ENCODE measurements around the gene DAPK1. TPM values are rescaled to one million over a fixed set of nuclear protein-coding genes. Genes with fewer than 3 reads are reported as not detected.

DAPK1 gene
- total RNA-seq, 1 donor from 2014 or later, result 0.69 TPM

DNA sequence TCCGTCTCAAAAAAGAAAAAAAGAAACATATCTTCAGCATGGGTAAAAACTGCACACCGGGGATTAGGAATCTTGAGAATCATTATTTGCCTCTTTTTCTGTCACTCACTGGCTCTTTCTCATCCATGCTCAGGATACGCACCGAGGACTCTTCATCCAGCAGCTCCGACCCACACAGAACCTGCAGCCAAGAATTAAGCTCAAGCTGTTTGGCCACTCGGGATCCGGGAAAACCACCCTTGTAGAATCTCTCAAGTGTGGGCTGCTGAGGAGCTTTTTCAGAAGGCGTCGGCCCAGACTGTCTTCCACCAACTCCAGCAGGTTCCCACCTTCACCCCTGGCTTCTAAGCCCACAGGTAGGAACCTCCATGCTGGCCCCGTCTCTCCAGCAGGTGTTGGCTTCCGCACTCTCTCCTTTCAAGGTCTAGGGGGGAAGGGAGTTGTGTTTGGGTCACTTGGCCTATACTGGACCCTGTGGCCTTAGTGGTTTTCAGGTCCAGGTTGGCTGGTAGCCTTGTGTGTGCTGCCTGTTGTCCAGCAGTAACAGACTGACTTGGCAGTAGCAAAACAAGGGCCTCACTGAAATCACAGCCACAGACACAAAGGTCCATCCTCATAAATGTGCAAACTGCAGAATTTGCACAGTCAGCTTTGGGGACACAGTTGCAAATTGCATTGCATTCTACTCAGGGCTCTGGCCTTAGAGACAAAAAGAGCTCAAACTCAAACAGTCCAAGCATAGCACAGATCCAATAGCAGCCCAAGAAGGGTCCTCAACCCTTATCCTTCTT is 183.8 kb downstream of the DAPK1 start:
- intact Hi-C loops (cut with micrococcal nuclease), result no loop called here

DNA sequence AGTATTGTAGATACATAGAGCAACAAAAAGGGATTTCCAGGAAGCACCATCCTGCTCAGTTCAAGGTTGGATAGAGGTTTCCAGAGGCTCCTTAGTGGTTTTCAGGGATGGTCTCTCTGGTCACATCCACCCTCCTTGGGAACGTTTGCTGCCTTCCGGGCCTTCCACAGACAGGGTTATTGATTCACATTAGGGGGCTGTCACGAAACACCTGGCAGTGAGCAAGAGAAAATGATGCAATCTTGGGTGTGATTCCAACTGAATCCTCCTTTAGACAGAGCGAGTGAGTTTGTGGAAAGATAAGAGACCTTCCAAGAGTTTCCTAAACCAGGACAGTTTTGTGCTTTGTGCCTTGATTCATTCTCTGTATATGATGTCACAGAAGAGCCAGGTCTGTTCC is 184.4 kb downstream of the DAPK1 start:
- intact Hi-C loops (cut with micrococcal nuclease), result no loop called here

DNA sequence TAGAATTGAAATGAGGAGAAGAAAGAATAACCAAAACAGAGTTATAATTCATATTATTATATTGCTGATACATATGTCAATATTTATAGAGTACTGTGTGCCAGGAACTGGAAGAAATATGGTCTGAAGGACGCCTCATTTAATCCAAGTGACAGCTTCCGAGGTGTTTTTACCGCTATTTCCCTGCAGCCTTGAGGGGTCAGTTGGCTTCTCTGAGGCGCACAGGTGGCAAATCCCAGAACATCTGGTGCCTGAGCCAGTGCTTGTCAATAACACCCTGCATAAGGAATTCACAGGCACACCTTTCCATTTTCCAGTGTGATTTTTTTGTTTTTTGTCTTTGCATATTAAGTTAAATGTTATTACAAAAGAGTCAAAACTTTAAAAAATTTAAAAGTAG is 185.0 kb downstream of the DAPK1 start:
- intact Hi-C loops (cut with micrococcal nuclease), result no loop called here

DNA sequence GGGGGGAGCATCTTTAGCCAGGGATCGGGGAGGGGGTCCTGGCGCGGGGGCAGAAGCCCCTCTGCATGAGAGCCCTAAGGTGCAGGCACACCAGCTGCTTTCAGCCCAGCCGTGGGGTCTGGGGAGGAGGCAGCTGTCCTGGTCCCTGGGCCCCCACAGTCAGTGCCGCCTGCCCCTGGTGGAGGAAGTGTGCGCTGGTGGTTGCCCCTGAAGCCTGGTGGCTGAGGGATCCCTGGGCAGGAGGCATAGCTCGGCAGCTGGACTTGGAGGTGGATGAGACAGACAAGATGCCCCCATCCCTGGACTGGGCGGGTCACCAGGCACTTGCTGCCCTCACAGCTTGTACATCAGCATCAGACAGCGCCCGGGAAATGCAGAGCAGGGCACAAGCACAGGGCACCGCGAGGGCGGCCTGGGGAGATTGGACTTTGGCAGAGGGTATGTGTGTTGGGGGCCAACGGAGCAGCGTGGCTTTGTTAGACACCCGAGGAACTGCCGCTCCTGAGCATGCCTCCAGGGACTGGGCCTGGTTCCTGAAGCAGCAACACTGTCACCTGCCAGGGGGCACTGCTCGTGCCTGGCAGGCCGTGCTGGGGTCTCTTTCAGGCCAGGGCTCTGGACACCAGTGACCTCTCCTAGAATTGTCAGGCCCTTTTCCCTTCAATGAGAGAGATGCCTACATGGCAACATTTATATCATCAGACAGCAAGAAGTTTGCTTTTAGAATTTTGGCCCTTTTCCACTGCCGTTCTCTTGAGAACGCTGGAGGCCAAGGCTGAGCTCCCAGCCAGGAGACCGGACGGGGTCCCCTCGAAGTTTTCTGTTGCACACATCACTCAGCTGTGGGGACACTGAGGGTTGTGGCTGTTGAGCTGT is 186.3 kb downstream of the DAPK1 start:
- intact Hi-C loops (cut with micrococcal nuclease), result no loop called here

DNA sequence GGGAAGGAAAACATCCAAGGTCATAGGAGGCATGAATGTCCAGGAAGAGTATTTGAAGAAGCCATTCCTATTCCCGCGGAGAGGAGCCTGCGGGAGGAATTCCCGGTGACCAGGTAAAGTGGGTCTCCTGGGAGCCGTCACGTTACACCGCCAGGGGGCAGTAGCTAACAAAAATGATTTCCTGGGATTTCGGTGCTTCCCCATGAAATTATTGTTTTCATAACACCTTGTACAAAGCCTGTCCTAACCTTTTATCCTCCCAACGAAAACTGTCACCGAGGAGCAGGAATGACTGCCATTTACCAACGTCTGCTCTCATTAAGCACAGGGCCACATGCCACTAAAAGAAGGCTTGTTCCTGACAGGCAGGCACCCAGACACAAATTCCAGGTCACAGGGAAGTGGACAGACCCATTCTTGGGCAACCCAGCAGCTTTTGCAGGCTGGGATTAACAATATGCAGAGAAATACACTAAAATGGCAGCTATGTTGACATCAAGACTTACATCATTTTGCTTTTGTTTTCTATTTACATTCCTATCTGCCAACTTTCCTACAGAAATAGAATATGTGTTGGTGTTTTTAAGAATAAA is 187.1 kb downstream of the DAPK1 start:
- intact Hi-C loops (cut with micrococcal nuclease), result no loop called here

DNA sequence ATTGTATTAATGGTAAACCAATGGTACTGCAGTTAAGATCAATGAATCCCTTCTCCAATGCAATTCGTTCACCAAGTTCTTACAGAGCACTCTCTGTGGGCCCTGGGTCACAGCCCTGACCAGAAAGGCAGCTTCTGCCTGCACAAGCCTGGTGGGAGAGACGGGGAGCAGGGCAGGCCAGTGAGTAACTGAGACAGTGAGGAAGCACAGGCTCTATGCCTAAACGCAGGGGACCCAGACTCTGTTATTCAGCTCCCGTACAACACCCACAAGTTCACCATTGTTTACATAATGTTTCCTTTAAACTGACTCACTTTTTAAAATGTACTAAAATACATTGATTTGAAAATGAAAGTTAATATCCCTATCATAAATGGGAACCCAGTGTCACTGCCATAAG is 187.8 kb downstream of the DAPK1 start:
- intact Hi-C loops (cut with micrococcal nuclease), result no loop called here

DNA sequence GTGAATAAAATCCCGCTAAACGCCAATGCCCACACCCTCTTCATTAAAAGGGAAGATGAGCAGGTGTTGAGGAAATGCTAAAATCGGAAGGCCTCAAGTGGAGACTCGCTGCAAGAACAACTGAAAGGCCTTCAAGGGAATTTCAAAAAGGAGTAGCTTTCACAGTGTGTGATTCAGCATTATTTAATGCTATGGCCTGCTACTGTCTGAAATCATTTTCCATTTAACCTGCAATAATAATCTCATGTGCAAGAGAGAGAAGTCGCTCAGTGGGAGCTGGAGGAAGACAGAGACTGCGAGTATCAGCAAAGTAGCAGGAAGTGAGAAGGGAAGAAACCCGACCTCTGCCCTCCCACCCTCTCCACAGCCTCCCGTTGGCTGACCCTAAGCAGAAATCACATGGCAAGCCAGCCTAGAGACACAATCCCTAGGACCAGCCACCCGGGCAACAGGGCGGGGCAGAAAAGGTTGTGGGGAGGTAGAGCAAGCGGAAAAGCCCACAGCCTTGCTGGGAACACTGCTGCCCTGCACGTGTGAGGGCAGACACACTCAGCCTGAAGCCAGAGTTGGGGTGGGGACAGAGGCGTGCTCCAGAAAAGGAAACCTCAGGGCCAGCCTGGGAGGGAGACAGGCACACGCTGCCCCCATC is 188.3 kb downstream of the DAPK1 start:
- intact Hi-C loops (cut with micrococcal nuclease), result no loop called here

DNA sequence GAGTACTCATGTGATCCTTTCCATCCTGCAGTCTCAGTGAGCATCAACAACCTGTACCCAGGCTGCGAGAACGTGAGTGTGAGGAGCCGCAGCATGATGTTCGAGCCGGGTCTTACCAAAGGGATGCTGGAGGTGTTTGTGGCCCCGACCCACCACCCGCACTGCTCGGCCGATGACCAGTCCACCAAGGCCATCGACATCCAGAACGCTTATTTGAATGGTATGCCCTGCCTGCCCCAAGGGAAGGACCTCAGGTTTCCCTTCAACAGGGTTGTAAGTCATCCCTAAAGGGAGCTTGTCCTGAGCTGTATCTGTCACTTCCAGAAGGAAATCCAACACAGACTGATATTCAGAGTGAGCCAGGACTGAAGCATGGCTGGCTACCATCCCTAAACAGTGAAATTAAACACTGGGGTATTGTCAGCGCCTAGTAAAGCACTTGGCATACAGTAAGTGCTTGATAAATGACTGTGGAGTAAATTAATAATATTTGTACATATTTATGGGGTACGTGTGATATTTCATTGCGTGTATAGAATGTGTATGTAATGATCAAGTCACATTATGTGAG is 188.9 kb downstream of the DAPK1 start:
- intact Hi-C loops (cut with micrococcal nuclease), result no loop called here

DNA sequence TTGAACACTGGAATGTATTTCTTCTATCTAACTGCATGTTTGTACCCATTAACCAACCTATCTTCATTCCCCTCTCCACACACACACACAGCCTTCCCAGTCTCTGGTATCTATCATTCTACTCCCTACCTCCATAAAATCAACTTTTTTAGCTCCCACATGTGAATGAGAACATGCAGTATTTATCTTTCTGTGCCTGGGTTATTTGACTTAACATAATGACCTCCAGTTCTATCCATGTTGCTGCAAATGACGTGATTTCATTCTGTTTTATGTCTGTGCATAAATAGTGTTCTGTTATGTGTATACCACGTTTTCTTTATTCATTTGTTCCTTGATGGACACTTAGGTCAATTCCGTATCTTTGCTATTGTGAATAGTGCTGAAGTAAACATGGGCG is 189.5 kb downstream of the DAPK1 start:
- intact Hi-C loops (cut with micrococcal nuclease), result no loop called here

DNA sequence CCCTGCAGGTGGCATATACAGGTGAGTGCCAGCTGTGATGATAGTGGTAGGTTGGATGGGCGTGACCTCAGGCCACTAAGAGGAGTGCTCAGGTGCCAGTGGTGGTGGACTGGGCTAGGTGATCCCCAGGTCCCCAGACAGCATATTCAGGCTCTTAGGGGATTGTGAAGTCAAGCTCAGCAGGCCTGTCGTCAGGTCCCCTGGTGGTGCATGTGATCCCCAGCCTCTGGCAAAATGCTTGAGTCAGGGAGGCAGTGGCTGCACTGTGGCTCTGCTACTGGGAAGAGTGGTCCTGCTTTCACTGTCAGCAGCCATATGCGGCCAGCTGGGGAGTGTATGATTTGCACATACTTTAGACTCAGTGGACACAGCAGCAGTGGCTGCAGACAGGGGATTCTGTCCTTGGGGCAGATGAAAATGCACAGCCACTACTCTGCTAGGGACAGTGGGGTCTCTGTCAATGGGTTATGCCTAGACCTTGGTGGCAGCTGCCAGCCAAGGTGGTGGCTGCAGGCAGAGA is 196.6 kb downstream of the DAPK1 start:
- intact Hi-C loops (cut with micrococcal nuclease), result no loop called here

DNA sequence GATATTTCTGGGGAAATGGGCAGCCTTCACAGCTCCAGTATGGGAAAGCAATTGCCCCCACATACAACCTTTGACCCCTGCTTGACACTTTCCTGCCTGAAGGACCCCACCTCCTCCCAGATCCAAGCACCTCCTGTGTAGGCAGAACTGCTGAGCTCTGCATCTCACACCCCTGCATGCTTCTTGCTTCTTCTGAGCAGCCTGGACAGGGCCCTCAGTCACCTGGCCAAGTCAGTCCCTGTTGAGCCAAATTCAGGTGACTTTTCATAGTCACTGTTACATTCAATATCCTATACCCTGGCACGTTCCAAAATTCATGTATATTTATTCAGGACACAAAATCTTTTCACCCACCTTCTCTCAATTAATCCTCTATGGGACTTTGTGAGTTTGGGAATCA is 197.9 kb downstream of the DAPK1 start:
- intact Hi-C loops (cut with micrococcal nuclease), result no loop called here

DNA sequence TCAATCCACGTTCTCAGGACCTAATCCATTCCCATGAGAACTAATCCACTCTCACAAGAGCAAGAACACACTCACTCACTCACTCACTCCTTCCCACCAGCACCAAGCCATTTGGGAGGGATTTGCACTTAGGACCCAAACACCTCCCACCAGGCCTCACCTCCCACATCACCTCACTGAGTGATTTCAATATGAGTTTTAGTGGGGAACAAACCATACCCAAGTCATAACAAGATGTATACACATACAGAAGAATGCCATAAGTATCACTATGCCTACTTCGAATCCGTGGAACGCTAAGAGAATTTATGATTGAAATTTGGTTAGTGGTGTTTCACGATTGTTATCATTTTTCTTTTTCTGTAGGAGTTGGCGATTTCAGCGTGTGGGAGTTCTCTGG is 199.0 kb downstream of the DAPK1 start:
- intact Hi-C loops (cut with micrococcal nuclease), result no loop called here

DNA sequence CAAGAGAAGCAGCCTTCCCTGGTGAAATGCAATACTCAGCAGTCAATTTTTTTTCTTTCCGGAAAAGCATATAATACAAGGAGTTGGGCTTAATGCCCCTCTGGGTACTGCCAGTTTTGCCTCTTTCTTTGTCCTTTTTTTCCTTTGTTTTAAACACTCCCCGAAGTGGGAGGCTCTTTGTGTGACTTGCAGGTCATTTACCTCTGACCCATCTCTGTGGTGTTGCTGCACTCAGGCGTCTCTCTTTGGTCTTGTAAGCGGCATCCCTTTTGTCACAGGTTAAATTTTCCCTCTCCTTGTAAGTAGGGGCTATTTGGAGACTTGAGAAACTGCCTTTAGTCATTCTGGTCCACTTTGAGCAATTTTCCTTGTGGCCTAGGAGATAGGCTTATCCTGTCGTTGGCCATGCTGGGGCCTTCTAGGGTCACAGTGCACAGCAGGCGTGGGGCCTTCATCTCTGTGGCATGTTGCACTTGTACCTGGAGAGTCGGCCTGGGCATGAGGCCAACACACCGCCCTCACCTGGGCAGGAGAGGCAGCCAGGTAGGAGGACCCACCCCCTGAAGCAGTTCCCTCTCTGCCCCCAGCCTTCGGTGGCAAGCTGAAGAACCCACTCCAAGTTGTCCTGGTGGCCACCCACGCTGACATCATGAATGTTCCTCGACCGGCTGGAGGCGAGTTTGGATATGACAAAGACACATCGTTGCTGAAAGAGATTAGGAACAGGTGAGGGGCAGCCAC is 200.6 kb downstream of the DAPK1 start:
- intact Hi-C loops (cut with micrococcal nuclease), result no loop called here

DNA sequence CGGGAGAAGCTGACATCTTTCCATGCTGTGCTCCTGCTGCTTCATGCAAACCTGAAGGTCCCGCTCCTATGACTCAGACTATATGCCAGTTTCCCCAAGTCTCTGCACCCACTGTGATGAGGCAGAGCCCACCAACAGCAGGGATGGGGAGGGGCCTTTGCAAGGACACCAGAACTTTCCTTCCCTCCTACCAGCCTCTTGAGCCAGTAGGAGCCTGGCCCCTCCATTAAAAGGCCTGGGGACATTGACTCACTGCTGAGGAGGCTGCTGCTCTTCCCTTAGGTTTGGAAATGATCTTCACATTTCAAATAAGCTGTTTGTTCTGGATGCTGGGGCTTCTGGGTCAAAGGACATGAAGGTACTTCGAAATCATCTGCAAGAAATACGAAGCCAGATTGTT is 202.2 kb downstream of the DAPK1 start:
- intact Hi-C loops (cut with micrococcal nuclease), result no loop called here

DNA sequence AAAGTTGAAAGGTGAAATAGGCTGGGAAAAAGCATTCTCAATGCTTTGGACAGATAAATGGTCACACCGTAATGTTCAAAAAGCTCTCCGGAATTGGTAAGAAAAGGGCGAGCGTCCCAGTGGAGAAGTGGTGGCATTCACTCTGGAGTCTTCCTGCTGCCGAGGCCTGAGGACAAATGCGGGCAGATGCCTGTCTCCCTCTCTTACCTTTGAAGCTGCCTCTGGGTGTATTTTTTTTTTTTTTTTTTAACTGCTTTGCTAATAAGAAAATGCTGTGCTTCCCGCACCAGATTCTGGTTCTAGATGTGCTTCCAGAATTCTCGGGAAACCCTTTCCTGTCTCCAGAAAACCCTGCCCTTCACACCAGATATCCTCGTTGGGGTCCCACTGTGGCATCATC is 203.8 kb downstream of the DAPK1 start:
- intact Hi-C loops (cut with micrococcal nuclease), result no loop called here

DNA sequence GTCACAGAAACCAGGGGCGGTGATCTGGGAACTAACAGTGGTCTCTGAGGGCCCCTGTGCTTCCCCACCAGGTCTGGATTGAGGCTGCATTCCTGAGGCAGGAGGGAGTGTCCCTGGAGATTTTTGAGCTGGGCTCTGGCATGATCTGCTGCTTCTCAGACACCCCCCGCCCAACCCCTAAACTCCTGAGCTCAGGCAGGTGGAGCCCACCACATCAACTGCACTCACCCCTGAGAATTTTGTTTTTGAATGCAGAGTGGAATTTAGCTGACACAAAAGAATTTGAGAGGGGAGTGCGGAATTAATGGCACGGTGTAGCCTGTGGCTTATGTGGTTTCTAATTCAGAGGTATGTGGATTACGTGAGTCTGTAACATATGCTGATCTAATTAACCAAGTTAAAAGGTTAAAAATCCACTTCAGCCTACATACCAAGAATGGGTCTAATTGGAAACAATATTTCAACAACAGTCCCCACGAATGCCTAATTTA is 204.3 kb downstream of the DAPK1 start:
- intact Hi-C loops (cut with micrococcal nuclease), result no loop called here

DNA sequence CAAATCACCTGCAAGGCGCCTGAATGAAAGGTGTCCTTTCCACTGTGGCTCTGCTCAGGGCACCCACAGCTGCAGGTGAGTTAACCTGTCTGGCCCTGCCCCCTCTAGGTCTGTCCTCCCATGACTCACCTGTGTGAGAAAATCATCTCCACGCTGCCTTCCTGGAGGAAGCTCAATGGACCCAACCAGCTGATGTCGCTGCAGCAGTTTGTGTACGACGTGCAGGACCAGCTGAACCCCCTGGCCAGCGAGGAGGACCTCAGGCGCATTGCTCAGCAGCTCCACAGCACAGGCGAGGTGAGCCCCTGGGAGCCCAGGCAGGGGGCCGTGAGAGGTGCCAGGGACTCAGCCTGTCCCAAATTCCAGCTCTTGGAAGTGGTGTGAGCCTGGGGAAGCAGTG is 205.3 kb downstream of the DAPK1 start:
- intact Hi-C loops (cut with micrococcal nuclease), result no loop called here

DNA sequence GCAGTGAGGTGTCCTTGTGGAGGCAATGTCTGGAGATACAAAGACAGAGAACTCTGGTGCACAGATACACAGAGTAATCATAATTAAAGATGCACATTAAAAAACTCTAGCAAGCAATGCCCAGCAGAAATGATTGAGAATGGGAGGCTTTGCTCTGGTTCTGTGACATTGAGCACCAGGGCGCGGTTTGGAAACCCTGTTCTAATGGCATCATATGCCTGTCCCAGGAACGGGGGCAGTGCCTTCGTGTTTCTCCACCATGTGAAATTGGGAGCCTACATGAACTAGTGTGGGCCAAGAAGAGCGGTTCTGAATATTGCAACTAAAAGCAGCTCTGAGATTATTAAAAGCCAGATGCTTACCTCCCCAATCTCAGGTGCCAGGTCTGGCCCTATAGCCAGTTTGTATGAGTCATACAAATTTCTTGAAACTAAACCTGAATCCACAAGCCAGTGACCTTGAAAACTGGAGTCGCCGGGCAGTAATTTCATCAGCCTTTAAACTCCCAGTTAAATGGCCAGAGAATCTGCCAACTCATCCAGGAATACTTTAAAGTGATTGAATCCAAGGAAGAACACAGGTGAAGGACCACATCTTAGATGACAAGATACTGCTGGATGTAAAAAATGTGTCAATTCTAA is 206.1 kb downstream of the DAPK1 start:
- intact Hi-C loops (cut with micrococcal nuclease), result no loop called here

DNA sequence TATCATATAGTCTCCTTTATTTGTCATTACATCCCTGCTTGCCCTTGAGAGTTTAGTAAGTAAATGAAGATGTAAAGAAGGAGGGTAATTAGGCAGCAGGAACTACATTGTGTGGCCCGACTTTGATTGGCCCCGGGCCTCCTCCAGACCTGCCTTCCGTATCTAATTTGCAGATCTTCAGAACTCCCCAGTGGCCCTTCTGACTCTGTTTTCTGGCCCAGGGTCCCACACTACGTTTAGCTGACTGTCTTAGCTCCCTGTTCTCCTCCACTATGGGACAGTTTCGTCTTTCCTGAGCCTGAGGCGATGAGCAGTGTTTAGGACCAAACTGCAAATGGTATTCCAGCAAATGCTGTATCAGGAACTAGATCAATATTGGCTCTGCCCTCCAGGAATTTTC is 206.7 kb downstream of the DAPK1 start:
- intact Hi-C loops (cut with micrococcal nuclease), result no loop called here
